ENCODE measurements around the gene CFTR.

DNA sequence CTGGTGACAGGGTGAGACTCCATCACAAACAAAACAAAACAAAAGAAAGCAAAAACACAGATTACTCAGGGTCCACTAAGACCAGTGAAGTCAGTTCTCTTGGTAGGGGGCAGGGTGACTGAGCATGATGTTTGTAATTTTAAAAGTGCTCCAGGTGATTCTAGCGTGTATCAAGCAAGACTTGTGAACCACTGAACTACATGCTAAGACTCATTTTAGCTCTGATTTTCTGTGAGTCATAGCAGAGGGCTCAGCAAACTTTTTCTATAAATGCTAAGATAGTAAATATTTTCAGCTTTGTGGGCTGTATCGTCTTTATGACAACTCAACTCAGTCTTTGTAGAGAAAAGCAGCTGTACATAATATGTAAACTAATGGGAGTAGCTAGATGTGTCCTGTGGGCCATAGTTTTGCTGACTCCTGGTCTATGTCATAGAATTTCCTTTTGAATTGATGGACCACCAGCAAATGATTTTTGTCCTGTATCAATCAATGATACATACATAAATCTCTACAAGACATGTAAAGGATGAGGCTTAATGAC lies 141.3 kb downstream of the CFTR start:
- TF ChIP-seq EZH2 (IDR thresholded peaks at IDR 0.05; ENCODE audit: low read depth, low read length, severe bottlenecking) (no peak), GABPA (IDR thresholded peaks at IDR 0.05; ENCODE audit: borderline replicate concordance, insufficient read depth, low read length) (no peak), EGR1 (IDR thresholded peaks at IDR 0.05; ENCODE audit: borderline replicate concordance, low read depth, low read length) (no peak), FOSL1 (IDR thresholded peaks at IDR 0.05; ENCODE audit: insufficient read depth, low read depth, low read length) (no peak)
